Hindlimb muscle (tissue), 1 donor: ENCODE data around the gene PEX14. TPM values are rescaled to one million over a fixed set of nuclear protein-coding genes. Genes with fewer than 3 reads are reported as not detected.

ENCODE experiments used
- DNase-seq: peaks from one replicate; pipeline ENCODE4 v3.0.0-alpha.2; 2013
- polyA plus RNA-seq: library from polyadenylated mRNA; unstranded; fragments of 120-200 nt; gene quantifications from one replicate; pipeline ENCODE4 v1.2.1, GENCODE V29; 2013; ENCODE audit not compliant: insufficient read length

Gene PEX14
- polyA plus RNA-seq, 1 donor = 16.6 TPM

DNA sequence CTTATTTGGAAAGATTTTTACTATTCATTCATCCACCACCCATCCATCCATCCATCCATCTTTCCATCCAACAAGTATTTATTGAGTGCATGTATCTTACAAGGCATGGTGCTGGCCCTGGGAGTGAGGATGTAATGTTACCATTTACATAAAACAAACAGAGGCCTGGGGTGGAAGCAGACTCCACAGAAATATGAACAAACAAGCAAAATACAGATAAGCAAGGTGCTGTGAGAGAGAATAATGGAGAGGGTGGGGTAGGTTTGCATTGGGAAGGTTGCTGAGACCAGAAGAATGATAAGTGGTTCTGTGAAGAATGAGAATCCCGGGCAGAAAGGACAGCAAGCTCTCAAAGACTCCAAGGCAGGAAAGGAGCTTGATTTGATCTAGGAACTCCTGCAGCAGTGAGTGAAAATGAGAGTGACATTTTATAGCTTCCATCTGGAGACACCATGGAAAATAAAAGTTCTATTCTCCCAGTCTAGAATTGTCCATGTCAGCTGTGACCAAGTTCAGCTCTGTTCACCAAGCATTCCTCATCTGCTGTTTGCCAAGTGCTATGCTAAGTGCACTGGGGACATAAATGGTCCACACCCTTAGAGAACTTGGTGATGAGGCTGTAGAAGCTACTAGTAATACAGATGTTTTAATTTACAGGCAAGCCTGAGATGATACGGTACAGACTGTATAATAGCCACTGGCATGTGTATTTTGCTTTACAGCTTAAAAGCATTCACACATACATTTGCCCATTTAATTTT, 75.3 kb downstream of the PEX14 start:
- no peak for DNase-seq

DNA sequence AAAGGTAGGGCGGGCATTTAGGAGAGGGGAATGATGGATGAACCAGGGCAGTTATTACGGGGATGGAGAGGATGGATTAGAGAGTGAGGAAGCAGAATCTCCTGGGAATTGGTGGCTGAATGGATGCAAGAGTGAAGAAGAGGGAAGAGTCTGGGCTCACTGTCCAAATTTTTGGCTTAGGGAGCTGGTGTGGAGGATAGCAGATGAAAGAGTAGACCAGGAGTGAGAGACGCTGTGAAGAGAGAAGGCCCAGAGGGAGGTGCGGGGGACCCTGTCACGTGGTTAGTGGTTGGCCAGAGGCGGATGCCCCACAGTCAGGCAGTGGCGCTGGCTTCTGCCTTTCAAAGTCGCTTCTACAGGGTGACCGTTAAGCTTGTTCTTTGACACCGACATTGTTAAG, 78.4 kb downstream of the PEX14 start:
- no peak for DNase-seq

DNA sequence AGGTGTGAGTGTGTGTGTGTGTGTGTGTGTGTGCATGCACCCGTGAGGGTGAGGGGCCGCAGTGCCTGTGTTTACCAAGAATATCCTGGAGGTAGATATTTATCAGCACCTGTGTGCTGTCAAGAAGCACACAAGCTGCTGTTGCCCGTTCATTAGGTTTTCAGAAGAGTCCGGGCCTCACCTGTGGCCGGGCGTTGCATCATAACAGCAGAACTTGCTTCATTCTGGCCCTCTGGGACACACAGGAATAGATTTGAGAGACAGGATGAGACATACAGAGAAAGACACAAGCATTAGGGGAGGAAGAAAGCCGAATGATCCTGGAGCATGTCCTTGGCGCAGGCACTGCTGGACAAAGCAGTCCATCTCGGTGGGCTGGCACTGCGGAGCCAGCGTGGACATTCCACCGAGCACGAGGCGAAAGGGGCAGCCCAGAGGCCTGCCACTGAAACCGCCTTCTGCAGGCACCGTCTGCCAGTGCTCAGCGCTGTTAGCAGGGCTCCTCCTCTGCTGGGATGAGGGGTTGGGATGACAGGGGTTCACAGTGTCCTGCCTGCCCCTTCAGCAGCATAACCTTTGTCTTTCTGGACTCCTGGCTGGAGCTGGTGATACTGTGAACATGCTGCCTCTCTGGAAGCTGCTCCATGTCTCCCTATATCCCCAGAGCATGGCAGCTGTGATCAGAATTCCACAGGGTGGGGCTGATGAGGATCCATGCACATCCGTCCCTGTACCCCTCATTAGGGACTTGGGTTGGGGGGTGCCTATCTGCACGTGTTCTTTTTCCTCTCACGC, 81.1 kb downstream of the PEX14 start:
- DNase-seq = no peak

DNA sequence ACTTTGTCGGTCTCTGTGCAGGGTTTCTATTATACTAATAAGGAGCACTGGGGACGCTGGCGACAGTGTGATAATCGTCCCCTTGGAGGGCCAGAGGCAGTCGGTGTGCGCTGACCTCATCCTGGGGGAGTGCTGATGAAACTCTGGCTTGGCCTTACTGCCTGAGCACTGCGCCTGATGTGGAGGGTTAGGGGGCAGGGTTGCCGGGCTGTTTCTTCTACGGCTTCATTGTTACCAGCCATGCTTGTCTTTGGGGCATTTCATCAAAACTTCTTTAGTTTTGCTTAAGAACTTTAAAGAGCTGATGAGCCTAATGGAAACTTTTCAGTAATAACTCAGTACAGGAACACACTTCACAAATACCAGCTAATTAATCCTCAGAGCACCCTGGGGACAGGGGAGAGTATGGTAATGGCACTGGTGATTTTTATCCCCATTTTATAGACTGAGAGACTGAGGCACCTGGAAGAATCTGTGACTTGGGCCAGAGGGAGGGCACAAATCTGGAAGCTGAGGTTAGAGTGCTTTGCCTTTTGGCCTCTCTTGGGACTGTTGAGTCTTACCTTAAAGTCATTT, 81.8 kb downstream of the PEX14 start:
- DNase-seq = no peak

DNA sequence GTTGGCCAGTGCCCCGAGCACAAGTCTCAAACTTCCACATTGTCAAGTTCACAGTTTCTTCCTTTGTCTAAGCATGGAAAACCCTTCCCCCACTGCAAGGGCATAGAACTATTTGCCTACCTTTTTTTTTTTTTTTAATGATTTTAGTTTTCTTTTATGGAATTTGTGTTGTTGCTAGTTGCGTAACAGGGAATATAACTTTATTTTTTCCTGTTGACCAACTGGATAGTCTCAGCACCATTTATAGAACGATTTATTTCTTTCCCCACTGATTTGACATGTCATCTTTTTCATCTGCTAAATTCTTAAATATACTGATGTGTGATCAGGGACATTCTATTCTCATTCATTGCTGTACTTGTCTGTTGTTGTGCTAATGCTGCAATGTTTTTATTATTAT, 83.0 kb downstream of the PEX14 start:
- no peak for DNase-seq

DNA sequence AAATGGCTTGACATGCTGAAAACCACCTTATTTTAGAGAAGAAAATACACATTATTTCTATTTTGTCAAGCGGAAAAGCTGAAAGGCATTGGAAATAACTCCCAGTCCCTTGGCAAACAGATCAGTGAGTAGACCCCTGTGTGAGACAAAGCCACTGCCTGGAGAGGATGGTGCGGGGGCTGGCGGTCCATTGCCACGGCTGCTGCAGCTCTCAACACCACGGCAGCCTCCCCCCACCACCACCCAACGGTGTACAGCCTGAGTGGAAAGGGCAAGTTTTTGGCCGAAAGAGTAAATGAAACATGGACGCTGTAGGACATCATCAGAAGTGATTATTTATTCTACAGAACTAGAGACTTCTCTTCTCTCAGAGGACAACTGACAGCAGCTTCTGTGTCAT, 84.6 kb downstream of the PEX14 start:
- DNase-seq = no peak

DNA sequence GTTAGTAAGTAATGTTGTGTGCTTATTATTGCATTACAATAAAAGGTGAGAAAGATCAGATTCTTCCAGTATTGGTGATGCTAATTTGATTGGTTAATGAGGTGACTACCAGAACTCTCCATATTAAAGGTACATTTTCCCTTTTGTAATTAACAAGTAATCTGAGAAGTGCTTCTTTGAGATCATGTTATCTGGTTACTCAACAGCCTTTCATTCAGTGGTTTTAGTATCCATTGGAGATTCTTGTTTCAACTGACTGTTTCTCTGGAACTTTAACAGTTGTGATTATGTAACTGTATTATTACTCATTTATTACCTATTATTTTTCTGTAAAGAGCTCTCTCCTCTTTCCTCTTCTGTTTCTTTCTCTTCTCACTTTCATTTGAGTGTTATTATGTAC, 86.7 kb downstream of the PEX14 start:
- DNase-seq = no peak

DNA sequence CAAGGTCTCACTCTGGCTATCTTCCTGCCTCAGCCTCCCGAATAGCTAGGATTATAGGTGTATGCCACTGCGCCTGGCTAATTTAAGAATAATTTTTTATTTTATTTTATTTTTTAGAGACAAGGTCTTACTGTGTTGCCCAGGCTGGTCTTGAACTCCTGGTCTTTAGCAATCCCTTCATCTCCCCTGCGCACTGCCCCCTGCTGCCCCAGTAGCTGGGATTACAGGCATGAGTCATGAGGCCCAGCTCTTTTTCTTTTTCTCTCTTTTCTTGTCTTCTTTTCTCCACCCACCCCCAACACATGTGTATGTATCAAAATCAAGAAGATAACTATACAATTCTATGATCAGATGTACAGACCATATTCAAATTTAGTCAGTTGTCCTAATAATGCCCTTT, 87.2 kb downstream of the PEX14 start:
- no peak for DNase-seq

DNA sequence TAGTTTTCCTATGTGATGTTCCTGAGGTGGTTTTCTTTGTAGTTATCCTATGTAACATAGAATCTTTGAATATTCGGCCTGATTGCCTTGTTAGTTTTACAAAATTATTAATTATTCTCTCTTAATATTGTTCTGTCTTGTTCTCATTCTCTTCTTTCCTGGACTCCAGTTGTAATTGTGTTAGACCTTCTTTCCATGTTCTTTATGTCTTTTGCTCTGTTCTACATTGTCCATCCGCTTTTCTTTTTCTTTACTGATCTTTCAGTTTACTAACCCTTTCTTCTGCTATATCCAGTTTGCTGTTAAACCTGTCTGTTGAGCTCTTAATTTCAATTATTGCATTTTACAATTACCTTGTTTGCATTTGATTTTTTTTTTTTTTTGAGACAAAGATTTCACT, 89.3 kb downstream of the PEX14 start:
- no peak for DNase-seq

DNA sequence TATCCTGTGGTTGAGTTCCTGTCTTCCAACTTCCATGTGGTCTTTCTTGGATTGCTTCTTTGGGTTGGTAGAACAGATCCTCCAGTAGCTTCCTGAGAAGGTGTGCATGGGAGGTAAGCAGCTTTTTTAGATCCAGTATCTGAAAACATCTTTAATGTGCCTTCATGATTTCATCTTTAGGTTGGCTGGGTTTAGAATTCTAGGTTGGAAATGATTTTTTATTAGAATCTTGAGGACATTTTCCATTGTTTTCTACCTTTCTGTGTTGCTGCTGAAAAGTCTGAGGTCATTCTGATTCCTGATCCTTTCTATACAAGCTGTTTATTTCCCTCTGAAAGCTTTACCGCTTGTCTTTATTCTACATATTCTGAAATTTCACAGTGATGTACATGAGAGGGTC, 94.8 kb downstream of the PEX14 start:
- DNase-seq = no peak

DNA sequence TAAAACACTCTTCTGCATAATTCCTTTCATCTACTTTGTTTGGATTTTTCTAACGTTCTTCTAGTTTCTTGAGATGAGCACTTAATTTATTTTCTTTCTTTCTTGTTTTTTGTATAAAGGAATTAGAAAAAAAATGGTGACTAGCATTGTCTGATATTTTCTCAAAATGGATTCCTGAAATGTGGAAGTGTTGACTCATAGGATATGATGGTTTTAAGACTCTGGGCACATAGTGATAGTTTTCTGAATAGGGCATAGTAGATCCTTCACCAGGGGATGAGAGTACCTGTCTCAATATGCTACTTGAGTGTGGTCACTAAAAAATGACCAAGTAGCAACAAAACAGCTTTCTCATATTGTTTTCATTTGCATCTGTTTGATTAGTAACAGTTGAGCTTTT, 100.9 kb downstream of the PEX14 start:
- no peak for DNase-seq

DNA sequence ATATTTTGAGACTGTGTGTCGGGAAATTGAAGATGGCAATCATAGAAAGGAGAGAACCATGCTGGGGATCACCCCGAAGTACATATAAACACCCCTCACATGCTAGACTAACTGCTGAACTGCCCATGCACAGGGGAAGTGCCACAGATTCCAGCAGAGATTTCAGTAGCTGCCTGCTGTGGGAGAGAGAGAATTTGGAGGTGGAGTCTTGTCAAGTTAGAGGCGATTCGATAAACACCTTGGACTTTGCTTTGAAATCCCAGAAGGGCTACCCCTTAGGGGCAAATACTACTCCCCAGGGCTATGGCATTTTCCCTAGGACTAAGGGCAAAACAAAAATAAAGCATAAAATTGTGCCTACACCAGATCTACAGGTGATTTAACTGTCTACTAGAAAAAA, 103.3 kb downstream of the PEX14 start:
- no peak for DNase-seq

DNA sequence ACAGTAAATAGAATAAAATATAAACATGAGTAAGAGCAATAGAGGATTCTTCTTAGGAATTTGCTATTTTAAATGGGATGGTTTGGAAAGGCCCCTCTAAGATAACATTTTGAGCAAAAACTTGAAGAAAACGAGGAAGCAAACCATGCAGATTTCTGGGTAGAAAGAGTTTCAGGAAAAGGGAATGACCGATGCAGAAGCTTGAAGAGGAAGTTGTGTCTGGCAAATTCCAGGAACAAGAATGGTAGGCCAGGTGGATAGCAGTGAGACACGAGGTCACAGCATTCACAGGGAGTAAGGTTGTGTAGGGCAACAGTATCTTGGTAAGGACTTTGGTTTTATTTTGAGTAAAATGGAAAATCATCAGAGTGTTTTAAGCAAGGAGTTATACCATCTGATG, 108.9 kb downstream of the PEX14 start:
- no peak for DNase-seq

DNA sequence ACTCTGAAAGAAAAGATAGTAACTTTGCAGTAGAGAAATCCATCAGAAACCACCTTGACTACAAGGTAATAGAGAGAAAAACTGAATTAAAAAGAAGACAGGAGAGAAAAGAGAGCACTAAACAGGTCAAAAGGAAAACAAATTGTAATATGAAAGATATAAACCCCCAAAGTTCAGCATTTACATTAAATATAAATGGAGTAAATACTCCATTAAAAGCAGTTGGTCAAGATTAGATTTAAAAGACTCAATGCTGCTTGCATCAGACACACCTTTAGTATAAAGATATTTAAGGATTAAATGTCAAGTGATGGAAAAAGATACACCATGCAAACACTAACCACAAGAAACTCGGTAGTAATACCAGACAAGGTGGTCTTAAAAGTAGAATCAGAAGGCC, 110.5 kb downstream of the PEX14 start:
- DNase-seq = no peak

DNA sequence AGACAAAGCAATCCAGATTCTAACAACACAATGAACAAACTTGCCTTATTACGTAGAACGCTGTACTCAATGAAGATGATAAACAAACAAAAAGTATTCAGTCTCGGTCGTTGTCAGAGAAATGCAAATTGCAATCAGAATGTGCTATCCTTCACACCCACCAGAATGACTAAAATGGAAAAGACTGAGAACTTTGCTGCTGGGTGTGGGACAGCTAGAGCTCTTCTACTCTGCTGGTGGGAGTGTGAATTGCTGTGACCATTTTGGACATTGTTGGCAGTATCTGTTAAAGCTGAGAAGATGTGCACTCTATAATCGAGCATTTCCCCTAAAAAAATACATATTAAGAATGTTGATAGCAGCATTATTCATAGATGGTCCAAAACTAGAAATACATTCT, 111.4 kb downstream of the PEX14 start:
- DNase-seq = no peak

DNA sequence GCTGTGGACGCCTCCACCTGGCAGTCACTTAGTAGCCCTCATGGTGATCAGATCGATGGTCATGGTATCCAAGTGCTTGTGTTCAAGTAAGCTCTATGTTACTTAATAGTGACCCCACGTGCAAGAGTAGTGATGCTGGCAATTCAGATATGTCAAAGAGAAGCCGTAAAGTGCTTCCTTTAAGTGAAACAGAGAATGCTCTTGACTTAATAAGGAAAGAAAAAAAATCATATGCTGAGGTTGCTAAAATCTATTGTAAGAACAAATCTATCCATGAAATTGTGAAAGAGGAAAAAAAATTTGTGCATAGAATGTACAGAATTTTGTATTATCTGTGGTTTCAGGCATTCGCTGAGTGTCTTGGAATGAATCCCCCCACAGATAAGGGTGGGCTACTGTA, 113.9 kb downstream of the PEX14 start:
- no peak for DNase-seq

DNA sequence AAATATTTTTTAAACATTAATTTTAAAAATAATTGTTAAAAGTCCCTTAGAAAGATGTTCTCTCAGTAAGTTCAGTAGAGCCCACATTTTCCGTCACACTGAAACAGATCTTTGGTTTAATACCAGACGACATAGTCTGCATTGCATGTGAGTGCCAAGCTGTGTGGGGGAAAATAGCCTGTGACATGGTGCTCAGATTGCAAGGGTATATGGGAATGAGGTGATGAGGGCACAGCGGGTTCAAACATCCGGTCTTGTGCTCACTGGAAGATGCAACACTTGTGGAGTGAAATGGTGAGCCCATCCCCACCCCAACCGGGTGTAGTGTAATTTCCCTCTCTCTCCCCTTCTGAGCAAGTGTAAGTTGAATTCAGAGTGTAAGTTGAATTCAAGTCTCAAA, 114.3 kb downstream of the PEX14 start:
- no peak for DNase-seq

DNA sequence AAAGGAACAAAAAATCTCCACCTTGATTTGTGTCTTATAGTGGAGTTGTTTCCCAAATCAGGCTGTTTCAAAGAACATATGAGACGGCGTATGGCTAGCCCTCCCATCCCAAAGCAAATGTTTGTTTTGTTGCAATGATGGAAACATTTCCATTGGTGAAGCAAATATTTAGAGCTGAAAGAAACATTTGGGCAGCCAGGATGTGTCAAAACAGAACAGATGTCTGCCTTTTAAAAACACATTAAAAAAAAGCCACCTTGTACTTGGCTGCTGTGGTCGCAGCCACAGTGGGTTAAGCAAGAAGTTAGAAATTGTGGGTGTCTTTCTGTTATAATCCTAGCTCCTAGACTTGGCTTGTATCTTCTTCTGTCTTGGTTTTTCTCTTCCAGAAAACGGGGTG, 116.3 kb downstream of the PEX14 start:
- no peak for DNase-seq

DNA sequence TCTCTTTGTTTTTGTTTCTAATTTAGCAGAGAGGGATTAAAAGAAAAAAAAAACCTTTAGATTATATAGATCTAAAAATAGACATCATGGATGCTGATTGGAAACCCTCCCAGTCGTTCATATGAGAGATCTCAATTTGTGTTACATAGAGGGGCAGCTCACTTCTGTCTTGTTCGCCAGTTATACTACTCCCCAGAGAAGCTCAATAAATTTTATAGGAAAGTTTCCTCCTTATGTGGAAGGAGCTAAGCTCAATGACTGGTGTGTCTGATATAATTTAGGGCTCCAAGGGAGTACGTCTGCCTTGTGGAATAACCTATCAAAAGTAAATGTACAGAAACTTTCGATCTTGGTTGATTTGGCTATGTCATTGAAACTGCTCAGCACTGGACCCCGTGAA, 117.6 kb downstream of the PEX14 start:
- no peak for DNase-seq

DNA sequence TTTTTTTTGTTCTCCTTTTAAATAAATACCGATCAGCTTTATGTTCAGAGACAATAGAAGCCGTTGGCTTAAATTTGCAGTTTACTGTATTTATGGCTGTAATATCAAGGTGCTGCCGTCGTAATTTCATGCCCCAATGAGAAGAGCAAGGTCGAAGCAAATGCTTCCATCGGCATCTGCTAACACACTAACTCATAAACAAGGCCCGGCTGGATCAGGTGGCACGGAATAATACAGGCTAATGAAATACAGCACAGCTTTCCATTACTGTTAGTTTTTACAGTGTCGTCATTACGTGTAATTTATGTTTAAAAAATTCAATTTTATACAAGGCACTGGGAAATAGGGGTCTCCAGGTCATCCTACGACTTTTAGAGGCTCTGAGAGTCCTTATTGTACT, 119.0 kb downstream of the PEX14 start:
- no peak for DNase-seq

DNA sequence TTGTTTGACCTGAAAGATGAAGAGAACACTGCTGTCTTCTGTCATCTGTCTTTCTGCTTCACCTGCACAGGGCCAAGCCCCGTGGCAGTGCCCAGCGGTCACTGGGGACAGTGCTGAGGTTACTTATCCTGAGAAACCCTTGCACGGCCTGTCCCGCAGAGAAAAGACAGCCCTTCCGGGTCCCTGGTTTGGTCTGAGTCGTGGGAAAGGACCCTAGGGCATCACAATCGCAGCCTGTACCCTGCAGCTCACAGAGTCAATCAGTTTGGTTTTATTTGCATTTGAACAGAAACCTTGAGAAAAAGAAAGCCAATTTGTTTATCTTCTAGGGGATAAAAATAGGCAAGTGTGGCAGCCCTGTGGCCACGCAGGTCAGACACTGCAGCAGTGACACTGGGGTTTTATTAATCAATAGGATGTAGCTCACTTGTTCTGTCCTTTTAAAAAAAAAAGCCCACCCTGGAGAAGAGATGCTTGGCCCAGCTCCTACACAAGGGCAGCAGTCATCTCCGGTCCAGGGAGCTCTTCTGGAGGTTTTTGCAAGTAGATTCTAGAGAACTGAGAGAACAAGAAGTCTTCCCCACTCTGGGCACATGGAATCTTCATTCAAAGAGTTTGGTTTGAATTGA, 120.0 kb downstream of the PEX14 start:
- DNase-seq = no peak

DNA sequence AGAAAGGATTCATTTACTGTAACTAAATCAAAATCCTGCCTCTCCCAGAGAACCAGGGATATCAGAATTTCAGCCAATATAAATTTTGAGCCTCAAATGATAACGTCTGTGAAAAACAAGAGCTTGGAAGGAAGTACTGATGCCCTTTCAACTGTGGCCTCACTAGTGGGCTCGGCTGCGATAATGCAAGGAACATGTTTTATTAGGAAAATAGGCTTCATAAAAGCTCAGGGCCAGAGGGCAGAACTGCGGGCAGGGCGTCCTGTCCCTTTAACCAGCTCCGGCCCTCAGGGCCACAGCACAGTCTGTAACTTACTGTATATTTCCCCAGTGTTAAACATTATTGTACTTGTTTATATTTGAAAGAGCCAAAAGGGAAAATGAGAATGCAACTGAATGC, 122.0 kb downstream of the PEX14 start:
- no peak for DNase-seq
